ENCODE data around the gene CNTNAP5.

Gene CNTNAP5

GRCh38 chr2:124877141-124877577 lies 852.1 kb downstream of the CNTNAP5 start:
- TF ChIP-seq CTCF (conservative IDR thresholded peaks at IDR 0.05; ENCODE audit: low read depth, low read length), result no peak
- no peak overlapping the region for H3K4me3 ChIP-seq (ENCODE audit: low read length)
- DNase-seq (ENCODE audit: low read depth), result peak; percentile 51

DNA sequence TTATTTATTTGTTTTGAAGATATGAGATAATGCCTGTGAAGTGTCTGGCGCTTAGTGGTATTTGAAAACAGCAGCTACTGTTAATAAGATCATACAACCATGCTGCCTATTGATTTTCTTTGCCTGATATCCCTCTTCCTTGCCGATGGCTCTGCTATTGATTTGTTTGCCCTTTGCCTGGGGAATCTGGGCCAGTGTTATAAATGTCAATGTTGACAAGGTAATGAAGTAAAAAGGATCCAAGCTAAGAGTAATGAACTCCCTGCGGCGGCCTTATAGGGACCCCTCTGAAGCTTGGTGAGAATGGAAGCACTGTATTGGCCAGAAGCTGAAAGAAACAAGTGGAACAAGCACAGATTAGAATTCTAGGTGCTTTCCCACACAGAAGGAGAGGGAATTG lies 854.6 kb downstream of the CNTNAP5 start:
- no peak for DNase-seq (ENCODE audit: low read depth)
- no peak overlapping the region for H3K4me3 ChIP-seq (ENCODE audit: low read length)
- TF ChIP-seq CTCF (conservative IDR thresholded peaks at IDR 0.05; ENCODE audit: low read depth, low read length), result no peak

DNA sequence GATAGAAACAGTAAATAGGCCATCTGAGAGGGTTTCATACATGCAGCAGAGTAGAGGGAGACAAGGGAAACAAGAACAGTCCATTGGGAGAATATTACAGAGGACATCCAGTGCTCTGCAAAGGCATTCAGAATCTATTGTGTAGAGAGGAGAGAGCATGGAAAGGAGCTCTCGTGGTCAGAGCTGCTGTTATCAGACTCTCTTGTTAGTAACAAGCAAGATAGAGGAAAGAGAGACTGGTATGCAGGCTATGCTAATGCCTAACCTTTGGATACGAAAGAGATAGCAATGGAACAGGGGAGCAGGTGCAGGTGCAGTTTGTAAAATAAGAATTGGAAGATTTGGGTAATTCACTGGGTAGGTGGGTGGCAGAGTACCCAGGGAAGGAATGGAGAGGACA lies 855.9 kb downstream of the CNTNAP5 start:
- no peak for DNase-seq (ENCODE audit: low read depth)
- H3K4me3 ChIP-seq (ENCODE audit: low read length), result no peak overlapping the region
- no peak for TF ChIP-seq CTCF (conservative IDR thresholded peaks at IDR 0.05; ENCODE audit: low read depth, low read length)

GRCh38 chr2:124882423-124882822 lies 857.3 kb downstream of the CNTNAP5 start:
- TF ChIP-seq CTCF (conservative IDR thresholded peaks at IDR 0.05; ENCODE audit: low read depth, low read length), result no peak
- no peak overlapping the region for H3K4me3 ChIP-seq (ENCODE audit: low read length)
- DNase-seq (ENCODE audit: low read depth), result no peak

GRCh38 chr2:124883595-124883994 lies 858.5 kb downstream of the CNTNAP5 start:
- no peak for TF ChIP-seq CTCF (conservative IDR thresholded peaks at IDR 0.05; ENCODE audit: low read depth, low read length)

GRCh38 chr2:124884315-124884714 lies 859.2 kb downstream of the CNTNAP5 start:
- DNase-seq (ENCODE audit: low read depth), result no peak
- TF ChIP-seq CTCF (conservative IDR thresholded peaks at IDR 0.05; ENCODE audit: low read depth, low read length), result no peak

More at GRCh38 chr2:124883595-124883994, 858.5 kb downstream of the CNTNAP5 start:
- no peak overlapping the region for H3K4me3 ChIP-seq (ENCODE audit: low read length)
- no peak for DNase-seq (ENCODE audit: low read depth)

GRCh38 chr2:124886216-124886615 lies 861.1 kb downstream of the CNTNAP5 start:
- no peak for DNase-seq (ENCODE audit: low read depth)
- no peak overlapping the region for H3K4me3 ChIP-seq (ENCODE audit: low read length)
- no peak for TF ChIP-seq CTCF (conservative IDR thresholded peaks at IDR 0.05; ENCODE audit: low read depth, low read length)

More at GRCh38 chr2:124884315-124884714, 859.2 kb downstream of the CNTNAP5 start:
- no peak overlapping the region for H3K4me3 ChIP-seq (ENCODE audit: low read length)
